ENCODE measurements around the gene PCDH19.

- no peak for TF ChIP-seq CTCF (IDR thresholded peaks at IDR 0.05)
- no peak for TF ChIP-seq POLR2A (IDR thresholded peaks at IDR 0.05)
- no peak for TF ChIP-seq POLR2AphosphoS5 (IDR thresholded peaks at IDR 0.05)
- TF ChIP-seq EP300 (IDR thresholded peaks at IDR 0.05; ENCODE audit: low read depth) = no peak
These were observed 2.8 kb downstream of the PCDH19 start for GRCh38 chrX:100407147-100407783.
